Measurements from ENCODE around the gene SSH2. TPM values are rescaled to one million over a fixed set of nuclear protein-coding genes. Genes with fewer than 3 reads are reported as not detected.

Gene SSH2
- polyA plus RNA-seq, 1 donor from 2014 or later: 16.6 TPM

DNA sequence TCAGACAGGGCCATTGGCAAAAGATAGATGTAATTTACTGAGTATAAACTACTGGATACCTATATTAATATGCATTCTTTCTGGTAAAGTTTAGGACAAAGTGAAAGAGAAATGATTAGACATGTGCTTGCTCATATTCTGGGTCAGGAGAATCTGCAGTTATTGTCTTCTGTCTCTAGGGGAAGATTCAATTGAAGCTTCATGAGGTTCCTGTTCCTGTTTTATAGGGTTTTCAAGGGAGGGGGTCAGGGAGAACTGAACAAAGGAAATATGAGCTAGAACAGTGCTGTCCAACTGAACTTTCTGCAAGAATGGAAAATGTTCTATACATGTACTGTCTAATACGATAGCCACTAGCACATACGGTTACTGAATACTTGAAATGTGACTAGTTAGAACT lies 248.0 kb downstream of the SSH2 start:
- H3K9me3 ChIP-seq (ENCODE audit: low read length): no peaks in the 10 kb centered on the region
- no peak overlapping the region for H3K27ac ChIP-seq (ENCODE audit: low read length)
- no peaks in the 10 kb centered on the region for H3K79me2 ChIP-seq (replicated peaks; ENCODE audit: insufficient read depth, low read length)
- no peak overlapping the region for H3K4me2 ChIP-seq (ENCODE audit: low read length)
- no peaks in the 10 kb centered on the region for H3K27me3 ChIP-seq (ENCODE audit: insufficient read depth, low read depth, low read length)
- no peak overlapping the region for H3K9ac ChIP-seq (ENCODE audit: low read length)
- H3K9me2 ChIP-seq (ENCODE audit: insufficient read depth, low read length): no peaks in the 10 kb centered on the region
- H4K20me1 ChIP-seq (ENCODE audit: insufficient read depth): no peaks in the 10 kb centered on the region
- H3K36me3 ChIP-seq (ENCODE audit: insufficient read depth, low read length): peaks cover 3% of the 10 kb centered on the region
- no peak overlapping the region for H3K4me3 ChIP-seq (ENCODE audit: low read length)
- H2AFZ ChIP-seq (ENCODE audit: low read depth, low read length): no peak overlapping the region
- TF ChIP-seq RAD21 (conservative IDR thresholded peaks at IDR 0.05) (no peak), MXI1 (conservative IDR thresholded peaks at IDR 0.05; ENCODE audit: poor library complexity, severe bottlenecking) (no peak)
- TF ChIP-seq, protein P1, sequence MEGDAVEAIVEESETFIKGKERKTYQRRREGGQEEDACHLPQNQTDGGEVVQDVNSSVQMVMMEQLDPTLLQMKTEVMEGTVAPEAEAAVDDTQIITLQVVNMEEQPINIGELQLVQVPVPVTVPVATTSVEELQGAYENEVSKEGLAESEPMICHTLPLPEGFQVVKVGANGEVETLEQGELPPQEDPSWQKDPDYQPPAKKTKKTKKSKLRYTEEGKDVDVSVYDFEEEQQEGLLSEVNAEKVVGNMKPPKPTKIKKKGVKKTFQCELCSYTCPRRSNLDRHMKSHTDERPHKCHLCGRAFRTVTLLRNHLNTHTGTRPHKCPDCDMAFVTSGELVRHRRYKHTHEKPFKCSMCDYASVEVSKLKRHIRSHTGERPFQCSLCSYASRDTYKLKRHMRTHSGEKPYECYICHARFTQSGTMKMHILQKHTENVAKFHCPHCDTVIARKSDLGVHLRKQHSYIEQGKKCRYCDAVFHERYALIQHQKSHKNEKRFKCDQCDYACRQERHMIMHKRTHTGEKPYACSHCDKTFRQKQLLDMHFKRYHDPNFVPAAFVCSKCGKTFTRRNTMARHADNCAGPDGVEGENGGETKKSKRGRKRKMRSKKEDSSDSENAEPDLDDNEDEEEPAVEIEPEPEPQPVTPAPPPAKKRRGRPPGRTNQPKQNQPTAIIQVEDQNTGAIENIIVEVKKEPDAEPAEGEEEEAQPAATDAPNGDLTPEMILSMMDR (IDR thresholded peaks at IDR 0.05; ENCODE audit: poor library complexity, severe bottlenecking): no peak
- no peaks in the 10 kb centered on the region for H3F3A ChIP-seq (ENCODE audit: insufficient read depth, low read length, poor library complexity, severe bottlenecking)

DNA sequence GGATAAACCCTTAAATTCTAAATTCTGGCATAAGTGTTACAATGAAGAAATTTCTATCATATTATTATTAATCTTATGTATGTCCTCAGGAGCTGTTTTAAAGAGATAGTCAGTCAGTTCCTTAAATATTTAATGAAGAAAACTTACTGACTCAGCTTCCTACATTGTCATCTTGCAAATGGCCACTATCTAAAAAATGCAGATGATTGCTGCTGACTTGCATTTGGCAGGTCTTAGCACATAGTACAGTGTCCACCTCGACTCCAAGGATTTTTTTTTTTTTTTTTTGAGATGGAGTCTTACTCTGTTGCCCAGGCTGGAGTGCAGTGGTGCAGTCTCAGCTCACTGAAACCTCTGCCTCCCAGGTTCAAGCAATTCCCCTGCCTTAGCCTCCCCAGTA lies 252.2 kb downstream of the SSH2 start:
- Histone ChIP-seq H4K20me1 (ENCODE audit: insufficient read depth) (no peaks in the 10 kb centered on the region), H3F3A (ENCODE audit: insufficient read depth, low read length, poor library complexity, severe bottlenecking) (no peaks in the 10 kb centered on the region), H3K79me2 (replicated peaks; ENCODE audit: insufficient read depth, low read length) (no peaks in the 10 kb centered on the region), H2AFZ (ENCODE audit: low read depth, low read length) (no peak overlapping the region), H3K4me2 (ENCODE audit: low read length) (no peak overlapping the region), H3K4me3 (ENCODE audit: low read length) (no peak overlapping the region), H3K36me3 (ENCODE audit: insufficient read depth, low read length) (peaks cover 8% of the 10 kb centered on the region), H3K27me3 (ENCODE audit: insufficient read depth, low read depth, low read length) (no peaks in the 10 kb centered on the region), H3K9me2 (ENCODE audit: insufficient read depth, low read length) (no peaks in the 10 kb centered on the region), H3K9me3 (ENCODE audit: low read length) (no peaks in the 10 kb centered on the region), H3K9ac (ENCODE audit: low read length) (no peak overlapping the region), H3K27ac (ENCODE audit: low read length) (no peak overlapping the region)
- TF ChIP-seq, protein P1 (IDR thresholded peaks at IDR 0.05; ENCODE audit: poor library complexity, severe bottlenecking): no peak
- TF ChIP-seq SMC3 (conservative IDR thresholded peaks at IDR 0.05; ENCODE audit: poor library complexity) (no peak), MXI1 (conservative IDR thresholded peaks at IDR 0.05; ENCODE audit: poor library complexity, severe bottlenecking) (no peak), RAD21 (conservative IDR thresholded peaks at IDR 0.05) (no peak), TAF1 (IDR thresholded peaks at IDR 0.05; ENCODE audit: low read depth) (no peak), EZH2 (IDR thresholded peaks at IDR 0.05; ENCODE audit: borderline replicate concordance, insufficient read depth, low read length, poor library complexity, severe bottlenecking) (no peak), POLR2AphosphoS5 (IDR thresholded peaks at IDR 0.05) (no peak)
- TF ChIP-seq, protein P2, sequence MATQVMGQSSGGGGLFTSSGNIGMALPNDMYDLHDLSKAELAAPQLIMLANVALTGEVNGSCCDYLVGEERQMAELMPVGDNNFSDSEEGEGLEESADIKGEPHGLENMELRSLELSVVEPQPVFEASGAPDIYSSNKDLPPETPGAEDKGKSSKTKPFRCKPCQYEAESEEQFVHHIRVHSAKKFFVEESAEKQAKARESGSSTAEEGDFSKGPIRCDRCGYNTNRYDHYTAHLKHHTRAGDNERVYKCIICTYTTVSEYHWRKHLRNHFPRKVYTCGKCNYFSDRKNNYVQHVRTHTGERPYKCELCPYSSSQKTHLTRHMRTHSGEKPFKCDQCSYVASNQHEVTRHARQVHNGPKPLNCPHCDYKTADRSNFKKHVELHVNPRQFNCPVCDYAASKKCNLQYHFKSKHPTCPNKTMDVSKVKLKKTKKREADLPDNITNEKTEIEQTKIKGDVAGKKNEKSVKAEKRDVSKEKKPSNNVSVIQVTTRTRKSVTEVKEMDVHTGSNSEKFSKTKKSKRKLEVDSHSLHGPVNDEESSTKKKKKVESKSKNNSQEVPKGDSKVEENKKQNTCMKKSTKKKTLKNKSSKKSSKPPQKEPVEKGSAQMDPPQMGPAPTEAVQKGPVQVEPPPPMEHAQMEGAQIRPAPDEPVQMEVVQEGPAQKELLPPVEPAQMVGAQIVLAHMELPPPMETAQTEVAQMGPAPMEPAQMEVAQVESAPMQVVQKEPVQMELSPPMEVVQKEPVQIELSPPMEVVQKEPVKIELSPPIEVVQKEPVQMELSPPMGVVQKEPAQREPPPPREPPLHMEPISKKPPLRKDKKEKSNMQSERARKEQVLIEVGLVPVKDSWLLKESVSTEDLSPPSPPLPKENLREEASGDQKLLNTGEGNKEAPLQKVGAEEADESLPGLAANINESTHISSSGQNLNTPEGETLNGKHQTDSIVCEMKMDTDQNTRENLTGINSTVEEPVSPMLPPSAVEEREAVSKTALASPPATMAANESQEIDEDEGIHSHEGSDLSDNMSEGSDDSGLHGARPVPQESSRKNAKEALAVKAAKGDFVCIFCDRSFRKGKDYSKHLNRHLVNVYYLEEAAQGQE (IDR thresholded peaks at IDR 0.05; ENCODE audit: borderline replicate concordance): no peak

Data from neural cell (in vitro differentiated cells).